H9 (cell line): ENCODE measurements around the gene CA7. TPM values are rescaled to one million over a fixed set of nuclear protein-coding genes. Genes with fewer than 3 reads are reported as not detected.

Experiments
- DNase-seq: peaks from one replicate; pipeline ENCODE4 v3.0.0-alpha.2; 2017
- H2AFZ ChIP-seq: one replicate; pipeline ENCODE4 v1.6.1; 2013; ENCODE audit warnings: mild to moderate bottlenecking, low read length, control low read depth, moderate library complexity
- H2AK5ac ChIP-seq: 2 replicates; pipeline ENCODE4 v1.6.1; 2013; ENCODE audit warnings: low read length, control low read depth, mixed read lengths; ENCODE audit not compliant: insufficient read length
- H2BK120ac ChIP-seq: one replicate; pipeline ENCODE4 v1.6.1; 2013; ENCODE audit warnings: low read depth, mild to moderate bottlenecking, low read length, control low read depth, inconsistent platforms; ENCODE audit not compliant: poor library complexity, severe bottlenecking
- H2BK12ac ChIP-seq: 2 replicates; pipeline ENCODE4 v1.6.1; 2013; ENCODE audit warnings: low read length, control low read depth, mixed read lengths, low read depth; ENCODE audit not compliant: insufficient read length
- H2BK15ac ChIP-seq: 2 replicates; pipeline ENCODE4 v1.6.1; 2013; ENCODE audit warnings: low read depth, low read length, control low read depth
- H2BK20ac ChIP-seq: one replicate; pipeline ENCODE4 v1.6.1; 2013; ENCODE audit warnings: low read depth, mild to moderate bottlenecking, low read length, control low read depth, inconsistent platforms; ENCODE audit not compliant: poor library complexity, severe bottlenecking
- H2BK5ac ChIP-seq: 2 replicates; pipeline ENCODE4 v1.6.1; 2013; ENCODE audit warnings: low read length, control low read depth, mixed read lengths; ENCODE audit not compliant: insufficient read length
- H3K14ac ChIP-seq: 2 replicates; pipeline ENCODE4 v1.6.1; 2013; ENCODE audit warnings: low read length, control low read depth; ENCODE audit not compliant: insufficient read depth
- H3K18ac ChIP-seq: 2 replicates; pipeline ENCODE4 v1.6.1; 2013; ENCODE audit warnings: low read depth, mild to moderate bottlenecking, mixed read lengths, low read length, control low read depth; ENCODE audit not compliant: insufficient read length
- H3K23ac ChIP-seq: 2 replicates; pipeline ENCODE4 v1.6.1; 2013; ENCODE audit warnings: low read length, control low read depth, mixed read lengths, low read depth; ENCODE audit not compliant: insufficient read length
- H3K23me2 ChIP-seq: 2 replicates; pipeline ENCODE4 v1.6.1; 2013; ENCODE audit warnings: low read depth, mild to moderate bottlenecking, mixed read lengths, low read length, control low read depth; ENCODE audit not compliant: insufficient read length, poor library complexity, severe bottlenecking
- H3K27ac ChIP-seq: 2 replicates; pipeline ENCODE4 v1.5.1; 2013; ENCODE audit warnings: low read length, control low read depth, mixed read lengths, low read depth; ENCODE audit not compliant: insufficient read length
- H3K27me3 ChIP-seq: 2 replicates; pipeline ENCODE4 v1.6.1; 2013; ENCODE audit warnings: low read length, control low read depth, inconsistent platforms; ENCODE audit not compliant: insufficient read depth
- H3K4ac ChIP-seq: 2 replicates; pipeline ENCODE4 v1.6.1; 2013; ENCODE audit warnings: low read depth, mild to moderate bottlenecking, control low read depth, inconsistent platforms, low read length, moderate library complexity
- H3K4me1 ChIP-seq: 2 replicates; pipeline ENCODE4 v1.6.1; 2013; ENCODE audit warnings: low read length, control low read depth, inconsistent platforms; ENCODE audit not compliant: insufficient read depth
- H3K4me2 ChIP-seq: 2 replicates; pipeline ENCODE4 v1.6.1; 2013; ENCODE audit warnings: low read length, control low read depth, mixed read lengths; ENCODE audit not compliant: insufficient read length, insufficient read depth
- H3K56ac ChIP-seq: 2 replicates; pipeline ENCODE4 v1.6.1; 2013; ENCODE audit warnings: low read depth, mild to moderate bottlenecking, mixed read lengths, low read length, control low read depth; ENCODE audit not compliant: insufficient read length
- H3K79me1 ChIP-seq: 2 replicates; pipeline ENCODE4 v1.6.1; 2013; ENCODE audit warnings: low read depth, mild to moderate bottlenecking, moderate library complexity, low read length, control low read depth, inconsistent platforms; ENCODE audit not compliant: insufficient read depth, poor library complexity, severe bottlenecking
- H3K79me2 ChIP-seq: 2 replicates; pipeline ENCODE4 v1.6.1; 2013; ENCODE audit warnings: low read length, control low read depth, inconsistent platforms; ENCODE audit not compliant: insufficient read depth
- H3K9ac ChIP-seq: 2 replicates; pipeline ENCODE4 v1.6.1; 2013; ENCODE audit warnings: low read length, control low read depth, mixed read lengths; ENCODE audit not compliant: insufficient read length; ENCODE audit errors: extremely low read depth
- H3K9me3 ChIP-seq: one replicate; pipeline ENCODE4 v1.6.1; 2013; ENCODE audit warnings: low read depth, low read length, inconsistent platforms; ENCODE audit not compliant: control insufficient read depth
- H3T11ph ChIP-seq: one replicate; pipeline ENCODE4 v1.6.1; 2013; ENCODE audit warnings: mild to moderate bottlenecking, low read length, control low read depth, inconsistent platforms
- H4K20me1 ChIP-seq: one replicate; pipeline ENCODE4 v1.6.1; 2013; ENCODE audit not compliant: control insufficient read depth, insufficient read length, insufficient read depth
- H4K5ac ChIP-seq: 2 replicates; pipeline ENCODE4 v1.6.1; 2013; ENCODE audit warnings: low read depth, mild to moderate bottlenecking, mixed read lengths, low read length, control low read depth; ENCODE audit not compliant: insufficient read length
- H4K8ac ChIP-seq: replicated peaks from 2 replicates; pipeline ENCODE4 v1.6.1; 2013; ENCODE audit warnings: low read length, control low read depth, mixed read lengths, low read depth; ENCODE audit not compliant: insufficient read length
- H4K91ac ChIP-seq: 2 replicates; pipeline ENCODE4 v1.6.1; 2013; ENCODE audit warnings: low read depth, mild to moderate bottlenecking, moderate library complexity, mixed read lengths, low read length, control low read depth; ENCODE audit not compliant: insufficient read length
- H3K27ac Mint-ChIP-seq, 3 experiments: 2 replicates in 2 of 3; 3 replicates in 1 of 3; pipeline ENCODE4 v1.8.0; 2020 to 2021; ENCODE audit warnings: mixed read lengths in 3 of 3, mild to moderate bottlenecking in 1 of 3, moderate library complexity in 1 of 3
- H3K27me3 Mint-ChIP-seq: 2 replicates; pipeline ENCODE4 v1.8.0; 2021; ENCODE audit warnings: low read depth, mild to moderate bottlenecking, moderate library complexity, mixed read lengths
- H3K36me3 Mint-ChIP-seq, 3 experiments: 2 replicates in 2 of 3; 3 replicates in 1 of 3; pipeline ENCODE4 v1.8.0; 2020 to 2021; ENCODE audit warnings: low read depth in 3 of 3, mixed read lengths in 3 of 3; ENCODE audit not compliant: insufficient read depth in 1 of 3
- H3K4me1 Mint-ChIP-seq, 2 experiments: 2 replicates each; pipeline ENCODE4 v1.8.0; 2020; ENCODE audit warnings: mixed read lengths in 2 of 2
- H3K4me3 Mint-ChIP-seq, 2 experiments: 2 replicates in 1 of 2; 3 replicates in 1 of 2; pipeline ENCODE4 v1.8.0; 2020 to 2021; ENCODE audit warnings: mild to moderate bottlenecking in 2 of 2, mixed read lengths in 2 of 2, moderate library complexity in 1 of 2
- H3K9me3 Mint-ChIP-seq, 2 experiments: 2 replicates in 1 of 2; 3 replicates in 1 of 2; pipeline ENCODE4 v1.8.0; 2020; ENCODE audit warnings: mild to moderate bottlenecking in 2 of 2, mixed read lengths in 2 of 2, moderate library complexity in 1 of 2
- CTCF ChIP-seq: fragments of 200-600 bp; sonication (generic); conservative IDR thresholded peaks from 3 replicates; pipeline ENCODE4 v1.8.0; 2021; ENCODE audit warnings: antibody characterized with exemption, mild to moderate bottlenecking
- WGBS: extraction: QIAGEN DNeasy Blood & Tissue Kit; methylation state at CpG from one replicate; pipeline ENCODE4 v1.1.7; 2013; ENCODE audit warnings: missing lambda C conversion rate, low lambda C conversion rate, mixed read lengths; ENCODE audit not compliant: insufficient read length; ENCODE audit errors: extremely low coverage; 5-methylcytosine and 5-hydroxymethylcytosine counted together
- total RNA-seq: library from RNA; stranded (reverse); gene quantifications from 2 replicates; pipeline ENCODE4 v1.2.1, GENCODE V29; 2021

The CA7 gene
- total RNA-seq, 1 experiment from 2014 or later, result 0.81 TPM

DNA sequence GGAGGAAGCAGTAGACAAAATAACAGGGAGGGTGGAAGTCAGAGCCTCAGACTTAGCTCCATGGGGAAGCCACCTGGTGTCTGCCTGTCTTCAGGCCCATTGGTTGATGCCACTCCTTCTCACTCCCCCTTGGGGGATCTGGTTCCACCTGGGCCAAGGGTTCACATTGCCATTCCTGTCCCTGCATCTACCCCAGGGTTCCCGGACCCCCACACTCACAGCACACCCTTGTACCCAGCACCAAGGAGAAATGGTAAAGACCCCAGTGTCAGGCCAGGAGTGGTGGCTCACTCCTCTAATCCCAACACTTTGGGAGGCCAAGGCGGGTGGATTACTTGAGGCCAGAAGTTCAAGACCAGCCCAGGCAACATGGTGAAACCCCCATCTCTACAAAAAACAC lies 1.0 kb upstream of the CA7 start:
- Histone ChIP-seq H2BK120ac (no peak overlapping the region), H3K23me2 (peaks cover 13% of the 10 kb centered on the region), H3K4ac (no peak overlapping the region), H2BK20ac (no peak overlapping the region), H3K79me1 (no peaks in the 10 kb centered on the region), H3T11ph (no peak overlapping the region), H3K56ac (no peak overlapping the region), H3K23ac (no peak overlapping the region), H4K91ac (no peak overlapping the region), H2BK12ac (no peak overlapping the region), H2AK5ac (no peak overlapping the region), H2BK5ac (no peak overlapping the region), H3K79me2 (no peaks in the 10 kb centered on the region), H4K5ac (no peak overlapping the region), H3K4me2 (no peak overlapping the region), H3K18ac (no peak overlapping the region), H3K4me1 (no peaks in the 10 kb centered on the region; the same call in 1 of the 2 replicates), H3K9me3 (no peaks in the 10 kb centered on the region), H4K20me1 (no peaks in the 10 kb centered on the region), H2BK15ac (no peak overlapping the region), H4K8ac (no peak overlapping the region), H3K27me3 (peaks cover 17% of the 10 kb centered on the region), H2AFZ (no peak overlapping the region), H3K27ac (no peak overlapping the region), H3K14ac (no peak overlapping the region), H3K9ac (no peak overlapping the region)
- no CpG with 5 or more reads among the region's 2 CpGs for WGBS
- H3K27ac Mint-ChIP-seq, result no peak overlapping the region
- H3K4me3 Mint-ChIP-seq, result peak overlapping the region in 1 of 2 experiments; percentile 81; a peak in 4 of 5 replicates
- no peaks in the 10 kb centered on the region; a peak in 1 of 7 replicates for H3K36me3 Mint-ChIP-seq
- H3K27me3 Mint-ChIP-seq, result peaks cover 94% of the 10 kb centered on the region
- DNase-seq, result no peak
- H3K4me1 Mint-ChIP-seq, result peaks cover 2 to 16% of the 10 kb centered on the region in 2 experiments; a peak in 3 of 4 replicates
- no peak for TF ChIP-seq CTCF
- H3K9me3 Mint-ChIP-seq, result peaks cover 3 to 6% of the 10 kb centered on the region in 2 experiments; a peak in 3 of 5 replicates
